Astrocyte of the hippocampus (primary cell): Measurements from ENCODE around the gene CHST9.
"Not testable (repeated sequence)": the region's sequence is repeated elsewhere in the genome, so short reads cannot be mapped to it uniquely, and the experiment has no call there.

Experiments
- DNase-seq: peaks from one replicate; pipeline ENCODE4 v3.0.0; 2011; ENCODE audit warnings: low read depth, low spot score

Gene CHST9

GRCh38 chr18:27185025-27185763 is at the start of gene CHST9:
CHST9 (minus strand) TSS chr18:27185308; CDS start chr18:27142809, 42,499 bp downstream.
- DNase-seq, result peak; percentile 16

GRCh38 chr18:27232355-27232754 is 47.2 kb upstream of the CHST9 start:
- DNase-seq, result not testable (repeated sequence)

GRCh38 chr18:27231671-27232070 is 46.6 kb upstream of the CHST9 start:
- DNase-seq, result not testable (repeated sequence)

- DNase-seq, result not testable (repeated sequence)
These were observed 46.1 kb upstream of the CHST9 start for GRCh38 chr18:27231221-27231620.

GRCh38 chr18:27227721-27228120 is 42.6 kb upstream of the CHST9 start:
- DNase-seq, result no peak

GRCh38 chr18:27226556-27227075 is 41.5 kb upstream of the CHST9 start:
- DNase-seq, result peak; percentile 5

GRCh38 chr18:27225947-27226481 is 40.9 kb upstream of the CHST9 start:
- DNase-seq, result no peak

- DNase-seq, result peak; percentile 6
These were observed 38.6 kb upstream of the CHST9 start for GRCh38 chr18:27223526-27224291.

- no peak for DNase-seq
These were observed 29.7 kb upstream of the CHST9 start for GRCh38 chr18:27214831-27215230.

GRCh38 chr18:27213123-27213717 is 28.1 kb upstream of the CHST9 start:
- no peak for DNase-seq

GRCh38 chr18:27211569-27211968 is 26.5 kb upstream of the CHST9 start:
- DNase-seq, result no peak

GRCh38 chr18:27206411-27206810 is 21.3 kb upstream of the CHST9 start:
- no peak for DNase-seq

GRCh38 chr18:27202741-27203140 is 17.6 kb upstream of the CHST9 start:
- peak; percentile 14 for DNase-seq

- DNase-seq, result no peak
These were observed 12.9 kb upstream of the CHST9 start for GRCh38 chr18:27198036-27198435.

- no peak for DNase-seq
These were observed 3.2 kb upstream of the CHST9 start for GRCh38 chr18:27188309-27188708.

- DNase-seq, result no peak
These were observed 789 bp upstream of the CHST9 start for GRCh38 chr18:27185897-27186296.

GRCh38 chr18:27184115-27185024 is 738 bp downstream of the CHST9 start:
- peak; percentile 6 for DNase-seq

GRCh38 chr18:27181726-27182125 is 3.4 kb downstream of the CHST9 start:
- peak; percentile 2 for DNase-seq

GRCh38 chr18:27178424-27178823 is 6.7 kb downstream of the CHST9 start:
- DNase-seq, result no peak

- no peak for DNase-seq
These were observed 9.2 kb downstream of the CHST9 start for GRCh38 chr18:27175914-27176313.

- no peak for DNase-seq
These were observed 9.9 kb downstream of the CHST9 start for GRCh38 chr18:27175245-27175644.
